GM21367 (cell line): Measurements from ENCODE around the gene RAB44.
"Not testable (repeated sequence)": the region's sequence is repeated elsewhere in the genome, so short reads cannot be mapped to it uniquely, and the experiment has no call there.

Experiments used
- ATAC-seq: cut with Tn5 transposase; IDR thresholded peaks from one replicate; pipeline ENCODE4 v1.9.1; 2021; ENCODE audit not compliant: unreplicated experiment

RAB44 gene

DNA sequence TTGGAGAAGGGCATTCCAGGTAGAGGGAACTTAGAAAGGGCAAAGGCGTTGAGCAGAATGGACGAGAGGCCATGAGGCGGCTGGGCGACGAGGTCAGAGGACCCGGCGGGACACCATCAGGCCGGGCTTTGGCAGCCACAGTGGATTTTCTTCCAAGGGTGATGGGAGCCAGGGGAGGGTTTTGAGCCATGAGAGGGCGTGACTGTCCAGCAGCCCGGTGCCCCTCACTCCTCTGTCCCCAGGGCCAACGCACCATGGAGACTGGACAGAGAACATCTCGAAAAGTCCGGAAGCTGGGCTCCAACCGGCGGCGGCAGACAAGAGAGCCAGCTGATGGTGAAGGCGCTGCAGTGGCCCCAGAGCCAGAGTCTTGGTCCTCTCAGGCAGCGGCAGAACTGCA, 6.4 kb downstream of the RAB44 start:
- ATAC-seq, result no peak

DNA sequence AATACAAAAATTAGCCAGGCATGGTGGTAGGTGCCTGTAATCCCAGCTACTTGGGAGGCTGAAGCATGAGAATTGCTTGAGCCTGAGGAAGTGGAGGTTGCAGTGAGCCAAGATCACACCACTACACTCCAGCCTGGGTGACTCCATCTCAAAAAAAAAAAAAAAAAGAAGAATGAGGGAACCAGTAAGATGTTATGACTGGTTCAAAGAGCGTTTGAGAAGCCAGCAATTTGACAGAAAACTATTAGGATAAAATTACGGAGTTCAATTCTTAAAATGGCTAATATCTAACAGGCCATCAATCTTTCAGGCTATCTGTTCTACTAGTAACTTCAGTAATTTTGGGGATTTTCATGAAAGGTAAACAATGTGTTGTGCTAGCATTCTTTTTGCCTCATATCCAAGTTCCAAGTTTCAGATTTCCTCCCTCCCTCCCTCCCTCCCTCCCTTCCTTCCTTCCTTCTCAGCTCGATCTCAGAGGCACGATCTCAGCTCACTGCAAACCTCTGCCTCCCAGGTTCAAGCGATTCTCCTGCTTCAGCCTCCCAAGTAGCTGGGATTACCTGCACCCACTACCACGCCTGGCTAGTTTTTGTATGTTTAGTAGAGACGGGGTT, 7.4 kb downstream of the RAB44 start:
- ATAC-seq, result not testable (repeated sequence)

DNA sequence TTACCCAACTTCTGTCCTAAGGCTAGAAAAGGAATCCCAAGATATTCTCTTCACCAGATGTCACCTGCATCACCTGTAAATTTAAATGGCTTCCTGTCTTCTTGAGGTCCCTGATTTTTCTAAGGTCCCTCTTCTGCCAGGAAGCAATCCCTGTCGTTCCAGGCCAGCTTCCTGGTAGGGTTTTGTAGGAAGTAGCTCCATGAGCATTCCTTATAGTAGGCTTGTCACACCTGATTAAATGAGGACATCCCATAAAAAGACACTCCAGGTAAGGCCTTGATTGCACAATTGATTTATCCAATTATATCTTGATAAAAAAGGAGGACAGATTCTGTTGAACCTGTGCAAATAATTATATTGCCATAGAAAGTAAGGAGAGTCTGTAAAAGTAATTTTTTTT, 8.7 kb downstream of the RAB44 start:
- no peak for ATAC-seq

DNA sequence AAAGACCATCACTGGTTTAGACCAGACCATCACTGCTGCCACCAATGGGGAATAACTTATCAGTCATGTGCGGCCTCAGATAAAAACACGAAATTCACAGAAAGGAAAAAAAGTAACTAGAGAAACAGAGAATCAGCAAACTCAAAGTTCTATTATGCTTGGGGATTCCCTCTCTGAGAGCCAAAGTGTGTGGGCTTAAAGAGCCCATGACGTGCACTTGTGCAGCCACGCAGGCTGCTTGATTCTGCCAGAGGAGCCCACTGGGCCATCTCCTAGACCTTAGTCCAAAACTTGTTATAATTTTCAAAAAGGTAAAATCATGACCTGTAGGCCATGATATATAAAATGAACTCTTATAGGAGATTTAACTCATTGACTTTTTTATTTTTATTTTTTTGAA, 15.2 kb downstream of the RAB44 start:
- no peak for ATAC-seq

DNA sequence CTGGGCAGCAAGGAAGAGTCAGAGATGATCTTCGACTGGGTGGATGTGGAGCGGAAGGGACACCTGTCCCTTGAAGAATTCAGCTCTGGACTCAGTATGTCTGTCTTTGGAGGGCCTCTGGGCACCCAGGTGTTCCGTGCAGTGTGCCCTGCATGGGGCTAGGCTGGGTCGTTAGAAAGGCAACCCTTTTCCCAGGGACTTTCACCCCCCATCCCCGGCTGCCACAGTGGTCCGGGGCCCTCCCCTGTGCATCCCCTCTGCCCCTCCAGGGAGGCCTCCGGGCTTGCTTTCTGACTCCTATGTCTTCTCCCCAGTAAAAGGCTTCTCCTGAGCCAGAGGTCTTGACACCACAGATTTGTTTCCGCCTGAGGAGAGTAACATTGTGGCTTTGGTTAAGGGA, 16.2 kb downstream of the RAB44 start:
- ATAC-seq, result no peak

DNA sequence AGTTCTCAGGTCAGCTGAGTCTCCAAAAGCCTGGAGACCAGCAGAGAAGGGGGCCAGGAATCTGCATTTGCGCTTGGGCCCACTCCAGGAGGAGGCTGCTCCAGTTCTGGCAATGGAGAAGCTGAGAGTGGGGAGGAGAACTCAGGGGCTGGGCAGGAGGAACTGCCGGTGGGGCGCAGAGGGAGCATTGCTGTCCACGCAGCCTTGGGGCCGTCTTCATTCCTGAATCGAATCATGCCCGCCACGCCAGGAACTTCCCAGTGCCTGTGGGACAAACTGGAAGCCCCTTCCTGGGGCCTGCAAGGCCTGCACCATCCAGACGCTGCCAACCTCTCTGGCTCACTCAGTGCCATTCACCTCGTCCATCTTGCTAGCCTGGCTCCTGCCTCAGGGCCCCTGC, 16.9 kb downstream of the RAB44 start:
- no peak for ATAC-seq

DNA sequence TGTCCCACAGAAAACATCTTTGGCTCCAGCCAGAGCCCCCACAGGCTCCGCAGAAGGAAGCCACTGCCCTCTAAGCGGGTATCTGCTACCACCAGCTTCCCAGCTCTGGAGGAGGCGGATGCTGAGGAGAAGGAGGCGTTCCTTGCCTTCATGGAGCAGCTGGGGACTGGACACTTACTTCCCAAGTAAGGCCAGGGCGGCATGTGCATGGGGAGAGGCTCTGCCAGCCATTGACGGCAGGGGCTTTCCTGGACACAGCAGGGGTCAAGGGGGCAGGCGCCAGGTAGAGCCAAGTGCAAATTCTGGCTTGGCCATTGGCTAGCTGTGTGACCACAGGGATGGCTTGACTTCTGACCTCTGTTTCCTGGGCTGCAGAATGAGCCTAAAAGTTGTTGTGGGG, 17.8 kb downstream of the RAB44 start:
- ATAC-seq, result no peak

DNA sequence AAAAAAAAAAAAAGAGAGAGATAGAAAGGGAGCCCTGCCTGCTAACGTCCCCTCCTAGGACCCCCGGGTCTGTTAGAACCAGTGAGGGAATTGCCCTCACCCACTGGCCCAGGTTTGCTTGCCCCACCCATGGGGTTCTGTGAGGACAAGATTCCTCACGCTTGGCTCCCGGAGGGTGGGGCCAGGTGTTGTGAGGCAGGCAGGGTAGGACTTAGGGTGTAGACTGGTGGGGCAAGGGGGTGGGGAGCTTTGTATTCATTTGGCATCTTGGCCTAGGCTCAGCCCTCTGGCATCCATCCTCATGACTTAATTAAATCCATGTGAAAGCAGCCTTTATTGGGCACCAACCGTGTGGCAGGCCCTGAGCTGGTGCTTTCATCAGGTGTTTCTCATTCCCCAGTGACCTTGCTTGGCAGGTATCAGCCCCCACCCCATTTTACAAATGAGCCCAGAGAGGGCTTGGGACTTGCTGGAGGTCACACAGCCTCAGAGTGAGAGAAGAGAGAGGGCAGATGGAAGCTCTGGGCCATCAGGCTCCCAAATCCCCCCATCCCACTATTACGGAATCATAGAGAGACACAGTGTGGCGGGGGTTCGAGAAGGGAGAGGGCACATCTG, 19.0 kb downstream of the RAB44 start:
- ATAC-seq, result no peak

DNA sequence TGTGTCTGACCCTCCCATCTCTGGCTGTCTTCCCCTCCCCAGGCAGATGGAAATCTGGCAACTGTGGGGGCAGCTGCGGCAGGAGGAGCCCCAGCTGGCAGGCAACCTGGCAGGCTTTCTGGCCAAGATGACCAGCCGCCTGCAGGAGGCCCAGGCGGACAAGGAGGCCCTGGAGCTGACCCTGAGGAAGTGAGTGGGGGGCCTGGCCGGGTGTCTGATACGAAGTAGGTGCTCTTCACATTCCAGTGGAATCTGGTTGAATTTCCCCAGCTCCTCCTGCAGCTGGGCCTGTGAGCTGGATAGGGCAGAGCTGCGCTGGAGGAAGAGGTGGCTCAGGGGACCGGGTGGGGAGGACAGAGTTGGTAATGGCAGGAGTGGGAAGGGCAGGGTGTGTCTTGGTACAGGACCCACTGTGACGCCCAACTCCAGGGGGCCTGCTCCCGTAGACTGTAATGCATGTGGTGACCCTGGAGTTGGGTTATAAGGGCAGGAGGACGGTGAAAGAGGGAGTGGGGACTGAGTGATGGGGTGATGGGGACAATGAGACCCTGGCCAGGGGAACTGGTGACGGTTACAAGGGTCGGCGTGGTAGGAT, 19.7 kb downstream of the RAB44 start:
- no peak for ATAC-seq

DNA sequence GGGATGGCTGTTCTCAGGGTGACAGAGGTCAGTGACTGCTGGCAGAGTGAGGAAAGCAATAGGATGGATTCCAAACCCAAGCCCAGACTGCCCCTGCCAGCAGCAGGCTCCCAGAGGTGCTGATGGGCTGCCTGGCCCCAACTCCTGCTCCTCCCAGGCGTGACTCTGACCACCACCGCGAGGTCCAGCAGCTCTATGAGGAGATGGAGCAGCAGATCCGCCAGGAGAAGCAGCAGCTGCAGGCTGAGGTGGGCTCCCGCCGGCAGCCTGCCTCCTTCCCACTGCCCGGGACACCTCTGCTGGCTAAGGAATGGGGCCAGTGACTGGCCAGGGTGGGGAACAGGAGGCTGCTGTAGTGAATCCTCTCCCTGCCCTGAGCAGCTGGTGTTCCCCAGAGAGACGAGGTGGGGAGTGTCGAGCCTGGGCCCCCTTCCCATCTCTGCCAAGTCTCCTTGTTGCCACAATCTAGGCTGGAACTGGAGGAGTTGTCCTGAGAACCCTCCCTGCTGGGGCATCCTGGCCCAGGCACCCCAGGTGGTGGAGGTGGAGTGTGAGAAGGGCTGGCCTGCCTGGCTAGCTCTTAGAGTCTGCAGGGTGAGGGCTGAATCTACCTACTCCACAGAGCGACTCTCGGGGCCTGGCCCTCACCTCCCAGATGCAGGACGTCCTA, 20.4 kb downstream of the RAB44 start:
- ATAC-seq, result no peak

DNA sequence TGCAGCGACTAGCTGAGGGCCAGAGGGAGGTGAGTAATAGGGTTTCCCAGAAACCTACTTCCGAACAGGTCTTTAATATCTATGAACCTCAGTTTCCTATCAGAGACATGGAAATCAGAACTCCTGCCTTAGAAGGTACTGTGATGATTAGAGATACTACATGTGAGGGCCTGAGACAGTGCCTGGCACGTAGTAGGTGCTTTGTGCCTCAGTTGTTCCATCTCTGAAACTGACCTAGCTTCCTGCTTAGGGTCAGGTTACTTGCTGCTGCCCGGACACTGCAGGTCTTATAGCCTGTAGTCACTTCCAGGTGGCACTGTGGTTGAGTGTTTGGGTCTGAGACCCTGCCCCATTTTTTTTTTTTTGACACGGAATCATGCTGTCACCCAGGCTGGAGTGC, 20.9 kb downstream of the RAB44 start:
- ATAC-seq, result no peak

DNA sequence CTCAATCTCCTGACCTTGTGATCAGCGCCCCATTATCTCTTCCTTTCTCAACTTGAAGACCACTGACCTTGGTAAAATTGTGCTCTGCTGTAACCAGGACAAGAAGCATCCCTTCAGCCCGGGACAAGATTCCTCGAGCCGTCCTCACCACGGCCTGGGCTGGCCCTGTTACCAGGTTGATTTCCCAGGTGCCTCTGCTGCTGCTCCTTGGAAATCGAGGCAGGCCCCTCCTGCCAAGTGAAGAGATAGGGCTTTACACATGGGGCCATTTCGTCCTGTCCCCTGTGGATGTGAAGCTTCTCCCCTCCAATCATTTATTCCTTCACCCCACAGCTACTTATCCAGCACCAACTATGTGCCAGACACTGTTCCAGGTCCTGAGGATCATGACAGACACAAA, 21.5 kb downstream of the RAB44 start:
- ATAC-seq, result no peak

DNA sequence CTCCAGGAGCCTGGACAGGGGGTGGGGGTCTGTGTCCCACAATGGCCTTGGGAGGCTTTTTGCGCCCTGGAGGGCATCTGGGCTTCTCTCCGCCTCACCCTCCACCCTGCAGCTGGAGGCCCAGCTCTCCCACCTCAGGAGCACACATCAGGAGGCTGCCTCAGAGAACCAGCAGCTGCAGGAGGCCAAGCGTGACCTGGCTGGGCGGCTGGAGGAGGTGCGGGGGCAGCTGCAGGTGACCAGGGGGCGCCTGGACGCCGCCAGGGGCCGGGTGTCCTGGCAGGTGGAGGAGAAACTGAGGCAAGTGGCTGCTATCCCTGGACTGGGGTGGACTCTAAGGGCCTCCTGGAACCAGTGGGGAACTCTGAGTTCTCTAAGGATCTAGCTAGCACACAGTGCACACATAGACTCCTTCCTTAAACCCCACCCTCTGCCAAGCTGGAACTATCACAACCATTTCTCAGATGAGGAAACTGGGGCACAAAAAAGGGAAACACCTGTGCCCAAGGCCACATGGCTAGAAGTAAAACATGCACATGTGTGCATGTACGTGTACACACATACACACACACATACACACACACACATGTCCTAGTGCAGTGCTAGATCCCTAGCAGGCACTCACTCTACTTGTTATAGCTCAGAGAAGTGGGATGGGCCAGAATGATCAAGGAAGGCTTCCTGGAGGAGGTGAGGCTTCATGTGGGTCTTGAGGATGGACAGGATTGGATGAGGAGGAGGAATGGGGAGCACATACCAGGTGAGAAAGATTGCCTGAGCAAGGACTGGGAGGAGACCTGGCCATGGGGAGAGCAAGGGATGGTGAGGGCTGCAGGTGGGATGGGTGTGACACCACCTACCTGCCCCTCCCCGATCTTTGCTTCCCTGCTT, 22.9 kb downstream of the RAB44 start:
- no peak for ATAC-seq

DNA sequence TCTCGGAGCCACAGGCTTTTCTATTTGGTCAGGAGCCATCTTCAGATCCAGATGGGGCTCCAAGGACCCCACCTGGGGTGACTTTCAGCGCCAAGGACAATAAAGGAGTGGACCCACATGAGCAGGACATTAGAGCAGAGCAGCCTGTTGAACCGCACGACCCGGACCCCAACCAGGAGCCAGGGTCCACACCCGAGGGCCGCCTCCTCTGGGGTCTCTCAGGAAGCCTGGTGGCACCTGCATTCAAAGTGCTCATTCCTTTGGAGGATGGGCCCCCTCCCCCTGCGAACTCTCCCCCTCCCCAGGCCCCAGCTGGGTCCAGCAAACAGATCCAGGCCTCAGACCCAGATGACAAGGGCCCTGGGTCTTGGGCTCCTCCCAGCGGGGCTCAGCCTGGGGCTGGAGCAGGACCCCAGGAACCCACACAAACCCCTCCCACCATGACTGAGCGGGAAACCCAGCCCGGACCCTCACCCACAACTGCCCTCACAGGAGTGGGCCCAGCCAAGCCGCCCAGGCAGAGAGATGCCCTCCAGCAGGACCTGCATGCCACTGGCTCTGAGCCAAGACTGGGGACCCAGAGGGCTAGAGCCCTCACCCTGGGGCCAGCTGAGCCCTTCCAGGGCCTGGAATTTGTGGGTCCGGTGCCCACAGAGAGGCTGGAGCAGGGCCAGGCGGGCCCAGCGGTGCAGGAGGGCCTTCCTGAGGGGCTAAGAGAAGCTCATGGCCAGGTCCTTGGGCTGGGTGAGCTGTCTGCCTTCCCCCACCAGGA, 23.9 kb downstream of the RAB44 start:
- ATAC-seq, result no peak

DNA sequence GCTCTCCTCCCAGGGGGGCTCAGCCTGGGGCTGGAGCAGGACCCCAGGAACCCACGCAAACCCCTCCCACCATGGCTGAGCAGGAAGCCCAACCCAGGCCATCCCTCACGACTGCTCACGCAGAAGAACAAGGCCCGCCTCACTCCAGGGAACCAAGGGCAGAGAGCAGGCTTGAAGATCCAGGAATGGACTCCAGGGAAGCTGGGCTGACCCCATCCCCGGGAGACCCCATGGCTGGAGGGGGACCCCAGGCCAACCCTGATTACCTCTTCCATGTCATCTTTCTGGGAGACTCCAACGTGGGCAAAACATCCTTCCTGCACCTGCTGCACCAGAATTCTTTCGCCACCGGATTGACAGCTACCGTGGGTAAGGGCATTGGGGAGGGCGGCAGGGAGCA, 24.7 kb downstream of the RAB44 start:
- ATAC-seq, result no peak

DNA sequence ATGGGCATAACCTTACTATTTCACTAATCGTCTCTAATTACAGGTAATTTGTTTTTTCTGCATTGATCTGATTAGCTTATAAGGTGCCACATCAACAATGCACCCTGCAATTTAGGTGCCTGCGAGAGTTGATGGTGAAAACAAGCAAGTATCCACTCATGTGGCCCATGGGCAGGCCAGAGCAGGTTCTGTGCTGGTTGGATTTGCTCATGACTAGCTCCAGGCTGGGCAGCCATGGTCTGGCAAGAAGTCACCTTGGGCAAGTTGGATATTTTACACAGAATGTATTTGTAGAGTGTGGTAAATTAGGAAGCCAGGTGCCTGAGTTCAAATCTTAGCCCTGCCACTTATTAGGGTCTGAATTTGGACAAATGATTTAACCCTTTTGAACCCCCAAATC, 25.3 kb downstream of the RAB44 start:
- ATAC-seq, result no peak

DNA sequence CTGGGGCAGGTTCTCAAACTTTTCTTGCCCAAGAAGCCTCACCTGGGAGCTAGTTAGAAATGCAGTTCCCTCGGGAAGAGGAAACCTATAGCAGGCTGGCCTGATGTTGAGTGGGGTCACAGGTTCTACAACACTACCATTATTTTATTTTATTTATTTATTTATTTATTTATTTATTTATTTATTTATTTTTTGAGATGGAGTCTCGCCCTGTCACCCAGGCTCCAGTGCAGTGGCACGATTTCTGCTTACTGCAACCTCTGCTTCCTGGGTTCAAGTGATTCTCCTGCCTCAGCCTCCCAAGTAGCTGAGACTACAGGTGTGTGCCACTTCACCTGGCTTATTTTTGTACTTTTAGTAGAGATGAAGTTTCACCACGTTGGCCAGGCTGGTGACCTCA, 26.4 kb downstream of the RAB44 start:
- ATAC-seq, result not testable (repeated sequence)

DNA sequence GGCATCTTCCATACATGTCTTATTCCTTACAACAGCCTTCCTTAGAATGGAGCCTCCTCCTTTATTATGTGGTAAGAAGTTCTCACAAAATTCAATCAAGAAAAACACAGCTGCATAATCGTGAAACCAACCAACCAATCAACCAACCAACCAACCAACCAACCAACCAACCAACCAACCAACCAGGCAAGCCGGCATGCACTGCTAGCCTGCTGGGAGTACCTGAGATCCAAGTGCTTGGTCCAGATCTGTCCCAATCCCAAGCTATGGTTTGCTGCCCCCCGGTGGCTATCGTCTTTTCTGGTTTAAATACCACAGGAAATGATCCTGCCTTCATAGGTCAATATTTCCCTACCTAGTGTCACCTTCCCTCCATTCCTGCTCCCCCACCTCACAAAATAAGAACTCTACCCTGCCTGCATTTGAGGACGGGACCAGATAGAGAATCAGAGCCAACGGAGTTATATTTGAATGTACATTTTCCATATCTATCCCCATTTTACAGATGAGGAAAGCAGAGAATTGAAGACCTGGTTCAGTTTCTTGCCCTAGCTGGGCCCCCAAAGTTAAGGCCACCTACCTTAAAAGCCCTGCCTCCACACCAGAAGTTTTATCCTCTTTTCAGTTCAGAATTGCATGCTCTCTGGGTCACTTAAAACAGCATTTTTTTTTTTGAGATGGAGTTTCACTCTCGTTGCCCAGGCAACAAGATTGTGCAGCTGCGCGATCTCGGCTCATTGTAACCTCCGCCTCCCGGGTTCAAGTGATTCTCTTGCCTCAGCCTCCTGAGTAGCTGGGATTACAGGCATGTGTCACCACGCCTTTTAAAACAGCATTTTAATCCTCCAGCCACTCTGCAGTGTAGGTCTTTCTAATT, 27.1 kb downstream of the RAB44 start:
- ATAC-seq, result no peak

DNA sequence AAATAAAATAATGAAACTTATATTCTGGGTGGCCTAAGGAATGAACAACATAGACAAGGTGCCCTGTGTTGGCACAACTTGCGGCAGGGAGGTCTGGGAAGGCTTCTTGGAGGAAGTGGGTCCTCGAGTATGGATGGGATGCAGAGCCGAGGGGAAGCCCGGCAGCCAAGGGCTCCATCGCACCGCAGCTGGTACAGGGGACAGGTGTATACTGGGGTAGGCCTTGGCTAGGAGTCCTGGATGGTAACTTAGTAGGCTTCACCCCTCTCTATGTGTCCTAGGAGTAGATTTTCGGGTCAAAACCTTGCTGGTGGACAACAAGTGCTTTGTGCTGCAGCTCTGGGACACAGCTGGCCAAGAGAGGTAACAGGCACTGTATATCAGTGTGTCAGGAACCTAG, 28.0 kb downstream of the RAB44 start:
- no peak for ATAC-seq
